G401.6 (cell line): ENCODE data around the gene MGMT.

Source experiments
- FAIRE-seq: peaks from 2 replicates; lab custom pipeline; 2012; peaks lifted over from hg19 to GRCh38; lab: Jason Lieb, UNC

MGMT gene

GRCh38 chr10:129764011-129764900 lies 297.2 kb downstream of the MGMT start:
- no peak for FAIRE-seq

GRCh38 chr10:129764901-129765663 lies 298.0 kb downstream of the MGMT start:
- FAIRE-seq: no peak

- no peak for FAIRE-seq
Measured at GRCh38 chr10:129765664-129766550, 298.9 kb downstream of the MGMT start.

GRCh38 chr10:129766611-129767550 lies 299.8 kb downstream of the MGMT start:
- FAIRE-seq: no peak

- no peak for FAIRE-seq
Measured at GRCh38 chr10:129767751-129768150, 300.7 kb downstream of the MGMT start.

GRCh38 chr10:129768437-129769355 lies 301.7 kb downstream of the MGMT start:
- no peak for FAIRE-seq

- FAIRE-seq: no peak
Measured at GRCh38 chr10:129769381-129770116, 302.5 kb downstream of the MGMT start.

- FAIRE-seq: no peak
Measured at GRCh38 chr10:129770286-129770685, 303.2 kb downstream of the MGMT start.

GRCh38 chr10:129771024-129771423 lies 304.0 kb downstream of the MGMT start:
- no peak for FAIRE-seq

- no peak for FAIRE-seq
Measured at GRCh38 chr10:129771576-129771975, 304.5 kb downstream of the MGMT start.

- no peak for FAIRE-seq
Measured at GRCh38 chr10:129771991-129772431, 305.0 kb downstream of the MGMT start.

- FAIRE-seq: no peak
Measured at GRCh38 chr10:129772468-129773358, 305.7 kb downstream of the MGMT start.

GRCh38 chr10:129773359-129773990 lies 306.4 kb downstream of the MGMT start:
- no peak for FAIRE-seq

GRCh38 chr10:129774082-129774735 lies 307.2 kb downstream of the MGMT start:
- no peak for FAIRE-seq

- FAIRE-seq: no peak
Measured at GRCh38 chr10:129774736-129775401, 307.8 kb downstream of the MGMT start.

- FAIRE-seq: no peak
Measured at GRCh38 chr10:129775681-129776080, 308.6 kb downstream of the MGMT start.

- FAIRE-seq: no peak
Measured at GRCh38 chr10:129777687-129778086, 310.6 kb downstream of the MGMT start.
